ENCODE data around the gene BLOC1S6. TPM values are rescaled to one million over a fixed set of nuclear protein-coding genes. Genes with fewer than 3 reads are reported as not detected.

The BLOC1S6 gene
- total and polyA plus RNA-seq, 2 of the 13 experiments (the other 11 are each of a cell fraction or from before 2014, with no cell fraction given): 11.8 to 44.3 TPM

- Histone ChIP-seq H3K27ac (ENCODE audit: extremely low read length, insufficient read depth, low read length) (no peak overlapping the region), H3K79me2 (ENCODE audit: insufficient read depth, low read length) (no peaks in the 10 kb centered on the region), H3K4me1 (ENCODE audit: insufficient read depth, low read length) (peaks cover 23% of the 10 kb centered on the region), H3K9me3 (ENCODE audit: low read length) (no peaks in the 10 kb centered on the region), H2AFZ (ENCODE audit: low read length) (no peak overlapping the region), H3K36me3 (replicated peaks in 1 of 2; ENCODE audit: control insufficient read depth in 1 of 2, insufficient read depth in 2 of 2, low read length in 2 of 2) (no peaks in the 10 kb centered on the region), H3K4me3 (replicated peaks in 1 of 3; ENCODE audit: insufficient read depth in 1 of 3, low read depth in 2 of 3, low read length in 3 of 3) (no peak overlapping the region), H3K27me3 (ENCODE audit: control insufficient read depth in 1 of 2, insufficient read depth in 2 of 2, low read length in 2 of 2) (no peaks in the 10 kb centered on the region; a peak in 1 of 5 replicates), H3K4me2 (ENCODE audit: low read depth, low read length) (no peak overlapping the region), H4K20me1 (ENCODE audit: insufficient read depth, low read length) (no peaks in the 10 kb centered on the region), H3K9ac (ENCODE audit: insufficient read depth, low read depth, low read length) (no peak overlapping the region)
- ChIA-PET CTCF (ENCODE audit: low intra/inter-chr PET ratio, low total read pairs) (no interaction called here), POLR2A (interaction anchor here (0.7 kb wide), 1 partner anchor 10 kb away, joined by 3 read pairs; no protein-coding TSS in a partner anchor)
- no peak for DNase-seq (ENCODE audit: low spot score)
- in situ Hi-C loops (cut with HindIII; ENCODE audit: extremely low pct_ligation_motif_present, low pct_unique_long_range_greater_than_20kb): no loop called here
- no peak for ATAC-seq
- FAIRE-seq: no peak
- no TSS peak for BruUV-seq (replicated peaks)
- WGBS (ENCODE audit: low lambda C conversion rate): 100% methylated on average over 22 of the region's 35 CpGs
- intact Hi-C loops (cut with micrococcal nuclease; ENCODE audit: unreplicated experiment): no loop called here
- TF ChIP-seq ZNF629 (CRISPR knock-in tag; conservative IDR thresholded peaks at IDR 0.05) (no peak), POLR2AphosphoS5 (IDR thresholded peaks at IDR 0.05; ENCODE audit: low read depth, low read length) (no peak), ZNF362 (CRISPR knock-in tag; IDR thresholded peaks at IDR 0.05; ENCODE audit: borderline replicate concordance) (no peak), PAF1 (CRISPR knock-in tag; IDR thresholded peaks at IDR 0.05) (no peak)
Observed at GRCh38 chr15:45650889-45651525, 63.8 kb downstream of the BLOC1S6 start.

DNA sequence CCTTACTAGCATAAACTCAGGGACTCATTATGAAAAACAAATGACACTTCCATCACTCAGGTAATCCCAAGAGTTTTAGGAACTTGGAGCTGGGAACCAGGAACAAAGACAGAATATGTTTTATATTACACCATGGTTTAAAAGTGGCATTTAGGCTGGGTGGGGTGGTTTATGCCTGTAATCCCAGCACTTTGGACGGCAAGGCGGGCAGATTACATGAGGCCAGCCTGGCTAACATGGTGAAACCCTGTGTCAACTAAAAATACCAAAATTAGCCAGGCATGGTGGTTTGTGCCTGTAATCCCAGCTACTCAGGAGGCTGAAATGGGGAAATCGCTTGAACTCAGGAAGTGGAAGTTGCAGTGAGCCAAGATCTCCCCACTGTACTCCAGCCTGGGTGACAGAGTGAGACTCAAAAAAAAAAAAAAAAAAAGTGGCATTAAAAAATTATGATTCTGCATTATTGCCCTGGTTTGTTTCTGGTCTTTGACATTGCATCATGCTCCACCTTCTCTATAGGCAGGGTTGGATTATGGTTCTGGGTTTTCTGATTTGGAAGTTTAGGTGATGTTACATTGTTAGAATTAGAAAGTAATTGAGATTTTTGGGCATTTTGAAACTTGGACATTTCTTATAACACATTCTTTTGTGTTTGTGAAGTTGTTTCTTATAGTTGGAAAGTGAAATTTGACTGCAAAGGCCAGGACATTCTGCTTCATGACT is 66.7 kb downstream of the BLOC1S6 start:
- H3K9ac ChIP-seq (ENCODE audit: insufficient read depth, low read depth, low read length): no peak overlapping the region
- no peak overlapping the region for H2AFZ ChIP-seq (ENCODE audit: low read length)
- no peak overlapping the region for H3K4me2 ChIP-seq (ENCODE audit: low read depth, low read length)
- no peak overlapping the region for H3K27ac ChIP-seq (ENCODE audit: extremely low read length, insufficient read depth, low read length)
- no peaks in the 10 kb centered on the region for H3K79me2 ChIP-seq (ENCODE audit: insufficient read depth, low read length)
- in situ Hi-C loops (cut with HindIII; ENCODE audit: extremely low pct_ligation_motif_present, low pct_unique_long_range_greater_than_20kb): no loop called here
- intact Hi-C loops (cut with micrococcal nuclease; ENCODE audit: unreplicated experiment): no loop called here
- H4K20me1 ChIP-seq (ENCODE audit: insufficient read depth, low read length): no peaks in the 10 kb centered on the region
- H3K27me3 ChIP-seq (ENCODE audit: control insufficient read depth in 1 of 2, insufficient read depth in 2 of 2, low read length in 2 of 2): no peaks in the 10 kb centered on the region; a peak in 1 of 5 replicates
- H3K36me3 ChIP-seq (replicated peaks in 1 of 2; ENCODE audit: control insufficient read depth in 1 of 2, insufficient read depth in 2 of 2, low read length in 2 of 2): no peaks in the 10 kb centered on the region
- no peaks in the 10 kb centered on the region for H3K9me3 ChIP-seq (ENCODE audit: low read length)
- WGBS (ENCODE audit: low lambda C conversion rate): 86% methylated on average over 3 of the region's 3 CpGs
- no TSS peak for BruUV-seq (replicated peaks)
- H3K4me1 ChIP-seq (ENCODE audit: insufficient read depth, low read length): peaks cover 20% of the 10 kb centered on the region
- ChIA-PET POLR2A (no interaction called here), CTCF (ENCODE audit: low intra/inter-chr PET ratio, low total read pairs) (no interaction called here)
- no peak for DNase-seq (ENCODE audit: low spot score)
- no peak overlapping the region for H3K4me3 ChIP-seq (replicated peaks in 1 of 3; ENCODE audit: insufficient read depth in 1 of 3, low read depth in 2 of 3, low read length in 3 of 3)
- FAIRE-seq: no peak
- ATAC-seq: no peak
- no peak for TF ChIP-seq SNAPC4 (CRISPR knock-in tag; IDR thresholded peaks at IDR 0.05)
- TF ChIP-seq CENPBD1 (CRISPR knock-in tag; IDR thresholded peaks at IDR 0.05; ENCODE audit: borderline replicate concordance, low read depth): no peak
- no peak for TF ChIP-seq ZZZ3 (CRISPR knock-in tag; IDR thresholded peaks at IDR 0.05; ENCODE audit: borderline replicate concordance)
- TF ChIP-seq ZNF138 (CRISPR knock-in tag; IDR thresholded peaks at IDR 0.05; ENCODE audit: low read depth): no peak
- TF ChIP-seq ZNF790 (CRISPR knock-in tag; IDR thresholded peaks at IDR 0.05; ENCODE audit: borderline replicate concordance): no peak
- no peak for TF ChIP-seq NCOA2 (CRISPR knock-in tag; IDR thresholded peaks at IDR 0.05)

All from HepG2 (cell line).